GM21723 (cell line): Measurements from ENCODE around the gene BABAM2.
"Not testable (repeated sequence)": the region's sequence is repeated elsewhere in the genome, so short reads cannot be mapped to it uniquely, and the experiment has no call there.

Experiments used
- ATAC-seq: cut with Tn5 transposase; IDR thresholded peaks from one replicate; pipeline ENCODE4 v1.9.1; 2021; ENCODE audit warnings: mild to moderate bottlenecking, moderate library complexity; ENCODE audit not compliant: unreplicated experiment

The BABAM2 gene

GRCh38 chr2:28101123-28101522, 210.6 kb downstream of the BABAM2 start:
- ATAC-seq, result no peak

- ATAC-seq, result no peak
Observed at GRCh38 chr2:28101892-28102291, 211.4 kb downstream of the BABAM2 start.

GRCh38 chr2:28102455-28102874, 211.9 kb downstream of the BABAM2 start:
- no peak for ATAC-seq

DNA sequence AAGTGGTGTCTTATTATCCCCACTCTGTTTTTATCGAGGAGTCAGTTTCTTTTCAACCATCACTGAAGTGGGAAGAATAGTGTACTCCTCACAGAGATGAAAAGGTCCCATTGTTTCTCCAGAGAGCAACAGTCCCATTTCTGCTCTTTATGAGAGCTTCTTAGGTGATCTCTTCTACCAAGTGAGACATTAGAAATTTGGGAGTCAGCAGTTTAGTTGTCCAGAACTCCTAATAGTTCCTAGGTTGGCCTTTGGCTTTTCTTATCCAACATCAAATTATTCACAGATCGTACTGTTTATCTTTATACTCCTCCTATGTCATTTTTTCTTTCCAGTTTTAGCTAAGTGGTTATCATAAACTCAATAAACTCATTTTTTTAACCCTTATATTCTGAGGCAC, 213.1 kb downstream of the BABAM2 start:
- ATAC-seq, result no peak

DNA sequence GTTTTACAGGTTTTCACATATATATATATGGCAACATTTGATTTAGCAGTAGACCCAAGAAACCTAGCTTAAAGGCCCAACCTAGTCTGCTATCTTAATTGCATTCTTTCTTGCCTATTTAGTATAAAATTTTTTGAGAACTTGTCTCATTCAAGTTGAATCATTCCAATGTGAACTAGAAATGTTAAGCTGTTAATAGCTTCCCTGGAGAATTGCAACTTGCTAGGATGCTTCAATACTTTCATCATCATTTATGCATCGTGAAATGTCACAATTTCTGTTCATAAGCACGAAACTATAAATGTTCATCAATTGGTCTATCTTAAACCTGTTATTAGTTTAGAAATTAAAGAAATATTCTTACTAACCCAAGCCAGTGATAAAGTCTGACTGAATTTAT, 217.6 kb downstream of the BABAM2 start:
- no peak for ATAC-seq

- not testable (repeated sequence) for ATAC-seq
Observed at GRCh38 chr2:28113771-28114170, 223.2 kb downstream of the BABAM2 start.

DNA sequence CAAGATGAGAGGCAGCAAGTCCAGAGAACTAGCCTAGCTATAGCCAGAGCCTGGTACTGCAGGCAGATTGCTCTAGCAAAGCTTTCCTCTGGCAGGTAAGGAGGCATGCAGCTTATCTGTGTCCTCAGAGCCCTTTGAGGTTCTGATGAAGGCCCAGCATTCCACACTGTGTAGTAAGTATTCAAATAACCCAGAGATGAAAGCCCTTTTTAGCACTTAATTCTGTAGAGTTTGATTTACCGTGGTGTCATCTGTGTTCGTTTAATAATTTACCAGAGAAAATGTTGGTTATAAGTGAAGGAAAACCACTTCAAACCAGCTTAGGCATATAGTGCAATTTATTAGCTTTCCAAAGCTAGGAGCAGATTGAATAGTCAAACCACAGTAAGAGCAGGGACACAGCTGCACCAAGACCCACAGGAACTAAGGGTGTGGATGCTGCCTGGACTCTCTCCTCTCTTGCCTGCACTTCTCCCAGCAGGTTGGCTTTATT, 226.6 kb downstream of the BABAM2 start:
- no peak for ATAC-seq

DNA sequence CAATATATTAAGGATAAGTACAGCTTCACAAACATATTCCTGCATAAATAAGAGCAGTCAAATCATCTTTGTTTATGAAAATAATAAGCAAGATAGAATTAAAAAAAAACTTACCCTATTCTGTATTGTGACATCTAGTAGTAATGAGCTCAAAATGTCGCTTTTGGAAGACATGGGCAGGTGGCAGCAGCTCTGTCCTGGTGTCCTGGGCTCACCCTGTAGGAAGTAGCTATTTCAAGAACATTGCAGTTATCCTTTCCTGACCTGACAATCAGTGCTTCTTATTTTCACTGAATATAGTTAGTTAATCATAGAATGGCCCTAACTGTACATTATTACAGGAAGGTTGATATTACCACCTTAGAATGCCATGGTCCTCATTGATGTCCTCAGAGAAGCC, 229.1 kb downstream of the BABAM2 start:
- no peak for ATAC-seq

DNA sequence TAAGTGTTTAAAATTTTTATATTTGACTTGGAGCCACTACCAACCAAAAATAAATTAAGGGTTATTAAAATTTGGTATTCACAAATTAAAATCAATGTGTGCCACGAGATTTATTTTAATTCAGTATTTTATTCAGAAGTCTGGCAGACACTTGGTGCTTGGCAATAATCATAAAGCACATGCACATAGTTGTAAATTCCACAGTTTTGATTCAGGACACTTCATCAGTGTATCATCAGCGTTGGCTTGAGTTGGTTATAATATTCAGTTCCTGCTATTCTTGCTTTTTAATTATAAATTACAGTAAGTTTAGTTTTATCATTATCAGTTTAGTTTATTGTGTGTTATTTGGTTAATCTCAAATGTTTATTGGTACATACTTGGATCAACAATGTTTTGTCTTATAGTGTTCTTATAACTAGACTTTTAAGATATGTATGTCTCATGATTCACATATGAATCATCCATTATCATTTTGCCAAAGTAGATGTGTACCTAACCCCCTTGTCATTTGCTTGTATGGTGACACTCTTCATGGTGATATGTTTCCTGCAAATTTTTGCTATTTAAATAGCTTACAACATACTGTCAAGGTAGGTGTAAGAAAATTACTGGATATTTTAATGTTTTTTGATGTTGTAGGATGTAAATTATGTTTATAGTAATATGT, 237.9 kb downstream of the BABAM2 start:
- no peak for ATAC-seq

DNA sequence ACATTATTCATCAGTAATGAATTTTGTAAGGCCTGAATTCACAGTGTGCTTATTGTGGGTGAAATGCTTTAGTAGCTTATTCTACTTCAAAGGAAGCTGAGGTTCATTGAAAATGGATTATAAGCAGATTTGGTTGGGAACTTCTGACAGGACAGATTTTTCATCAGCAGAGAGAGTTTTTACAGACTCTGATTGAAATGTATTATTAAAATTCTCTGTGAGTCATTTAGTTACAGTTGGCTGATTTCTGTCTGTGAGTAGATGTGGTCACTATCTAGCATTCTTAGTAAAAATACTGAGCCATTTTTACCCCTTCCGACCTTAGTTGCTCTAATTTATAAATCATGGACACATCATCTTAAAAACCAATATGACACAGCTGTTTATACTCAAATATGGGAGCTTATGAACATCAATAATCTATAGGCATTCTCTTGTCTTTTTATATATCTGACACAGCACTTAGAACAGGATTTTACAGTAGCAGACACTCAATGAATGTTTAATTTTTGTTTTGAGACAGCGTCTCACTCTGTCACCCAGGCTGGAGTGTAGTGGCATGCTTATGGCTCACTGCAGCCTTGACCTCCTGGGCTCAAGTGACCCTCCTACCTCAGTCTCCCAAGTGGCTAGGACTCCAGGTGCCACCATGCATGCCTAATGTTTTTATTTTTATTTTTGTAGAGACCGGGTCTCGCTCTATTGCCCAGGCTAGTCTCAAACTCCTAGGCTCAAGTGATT, 239.6 kb downstream of the BABAM2 start:
- no peak for ATAC-seq

- no peak for ATAC-seq
Observed at GRCh38 chr2:28133778-28134177, 243.2 kb downstream of the BABAM2 start.

DNA sequence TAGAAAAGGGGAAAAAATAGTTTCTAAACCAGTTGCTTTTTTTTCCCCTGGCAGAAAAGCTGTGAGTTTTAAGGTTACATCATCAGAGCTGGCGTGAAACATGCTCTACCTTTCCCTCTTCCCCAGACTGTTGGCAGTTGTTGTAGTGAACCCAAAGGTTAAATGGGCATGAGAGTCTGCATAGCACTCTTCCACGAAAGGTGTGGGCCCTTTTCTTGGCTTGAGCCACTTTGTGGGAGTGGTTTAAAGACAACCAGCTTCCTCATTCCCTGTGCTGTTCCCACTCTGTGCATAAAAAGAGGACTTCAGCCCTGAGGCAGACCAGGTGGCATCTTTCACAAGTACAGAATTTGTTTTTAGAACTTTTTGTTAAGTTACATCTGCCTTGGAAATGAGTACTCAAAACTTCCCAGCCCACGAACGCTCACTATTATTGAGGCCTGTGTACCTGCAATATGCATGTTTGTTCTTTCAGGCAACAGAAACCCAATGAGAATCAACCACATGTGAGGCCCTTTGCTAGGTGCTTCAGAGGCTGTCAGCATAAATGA, 243.8 kb downstream of the BABAM2 start:
- no peak for ATAC-seq

DNA sequence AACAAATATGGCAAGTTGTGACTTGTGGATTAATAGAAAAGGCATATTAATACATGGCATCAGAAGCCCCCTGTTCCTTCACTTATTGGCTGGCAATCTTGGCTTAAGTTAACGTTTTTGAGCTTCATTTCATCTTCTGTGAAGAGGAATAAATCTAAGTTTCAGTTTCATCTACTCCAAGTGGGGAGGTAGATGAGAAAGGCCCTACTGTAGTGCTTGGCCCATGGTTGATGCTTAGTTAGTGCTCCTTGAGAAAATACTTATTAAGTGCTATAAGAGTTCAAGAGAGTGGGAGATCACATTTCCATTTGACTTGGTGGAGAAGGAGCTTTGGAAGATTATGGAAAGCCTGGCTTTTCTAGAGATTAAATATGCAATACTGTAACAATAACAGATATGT, 244.3 kb downstream of the BABAM2 start:
- no peak for ATAC-seq

GRCh38 chr2:28135324-28135723, 244.8 kb downstream of the BABAM2 start:
- no peak for ATAC-seq

DNA sequence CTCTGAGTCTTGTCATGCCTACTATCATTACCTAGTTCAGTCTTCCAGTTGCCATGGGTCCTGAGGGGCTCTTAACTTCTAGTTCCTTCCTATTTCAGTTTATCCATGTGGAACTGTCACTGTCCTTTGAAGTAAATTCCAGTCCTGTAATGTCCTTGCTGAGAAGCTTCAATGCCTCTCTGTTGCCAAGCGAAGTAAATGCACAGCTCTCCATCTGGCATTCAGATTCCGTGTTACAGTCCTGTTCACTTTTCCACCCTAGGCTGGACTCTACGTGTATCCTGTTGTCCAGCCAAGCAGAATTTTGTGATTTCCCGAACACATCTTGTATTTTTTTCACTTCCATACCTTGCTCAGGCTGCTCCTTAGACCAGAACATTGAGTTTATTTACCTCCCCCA, 245.3 kb downstream of the BABAM2 start:
- ATAC-seq, result no peak

DNA sequence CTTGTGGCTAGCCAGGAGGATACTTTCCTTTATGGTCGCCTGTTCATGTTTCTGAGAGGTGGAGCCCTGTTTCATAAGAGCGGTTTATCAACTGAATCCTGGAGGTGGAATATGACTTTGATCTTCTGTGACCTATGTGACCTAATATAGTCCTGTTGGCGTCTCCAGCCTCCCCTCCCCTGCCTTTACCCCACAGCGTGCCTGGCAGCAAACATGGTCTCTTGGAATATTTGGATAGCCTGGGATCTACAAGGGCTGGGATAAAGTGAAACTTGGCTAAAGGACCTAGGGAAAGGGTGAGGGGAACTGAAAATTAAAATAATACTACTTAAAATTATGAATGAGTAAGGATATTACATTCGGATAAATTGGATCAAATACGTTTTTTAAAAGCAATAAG, 246.0 kb downstream of the BABAM2 start:
- ATAC-seq, result no peak

GRCh38 chr2:28137221-28137620, 246.7 kb downstream of the BABAM2 start:
- no peak for ATAC-seq

DNA sequence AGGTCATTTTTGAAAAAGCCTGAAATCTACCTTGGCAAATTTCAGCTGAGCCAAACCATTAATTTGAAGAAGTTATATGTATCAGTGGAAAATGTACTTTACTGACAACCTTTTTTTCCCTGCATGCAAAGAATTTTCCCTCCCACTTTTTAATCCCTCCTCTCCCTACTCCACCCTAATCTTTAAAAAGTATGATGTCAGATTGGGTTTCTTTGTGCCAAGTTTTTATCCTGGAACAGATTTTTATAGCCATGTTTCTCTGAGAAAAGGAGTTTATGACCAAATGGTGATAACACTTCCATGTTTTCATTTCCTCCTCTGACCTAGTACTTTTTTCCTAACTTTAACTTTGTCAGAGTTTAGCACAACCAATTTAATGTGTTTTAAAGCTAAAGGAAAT, 251.9 kb downstream of the BABAM2 start:
- ATAC-seq, result no peak

GRCh38 chr2:28148000-28148399, 257.5 kb downstream of the BABAM2 start:
- ATAC-seq, result no peak

GRCh38 chr2:28148566-28148965, 258.0 kb downstream of the BABAM2 start:
- ATAC-seq, result no peak

DNA sequence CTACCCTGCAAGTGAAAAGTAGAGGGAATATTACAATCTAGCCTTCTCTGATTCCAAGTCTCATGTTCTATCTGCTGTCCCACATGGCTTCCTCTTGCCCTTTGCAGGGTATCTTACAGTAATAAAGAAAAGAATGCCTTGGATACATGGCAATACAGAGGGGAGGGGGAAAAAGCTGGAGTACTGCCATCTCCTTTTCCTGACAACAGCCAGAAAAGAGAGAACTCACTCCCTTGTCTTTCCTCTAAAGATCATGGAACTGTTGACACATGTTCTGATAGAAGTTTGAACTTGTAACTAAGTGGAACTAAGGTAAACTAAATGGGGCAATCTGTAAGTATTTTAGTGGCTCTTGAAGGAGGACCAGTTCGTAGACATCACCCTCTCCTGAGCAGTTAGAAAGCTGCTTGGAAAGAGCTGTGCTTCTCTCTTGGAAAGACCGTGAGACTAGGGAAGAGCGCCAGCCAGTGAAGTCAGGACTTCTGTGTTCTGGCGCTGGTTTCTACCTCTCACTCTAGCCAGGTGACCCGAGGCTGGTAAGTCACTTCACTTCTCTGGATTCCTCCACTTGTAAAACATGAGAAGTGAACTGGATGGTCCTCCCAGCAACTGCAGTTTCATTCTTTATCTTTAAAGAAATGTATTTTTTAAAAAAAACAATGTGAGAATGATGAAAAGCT, 259.8 kb downstream of the BABAM2 start:
- ATAC-seq, result no peak

DNA sequence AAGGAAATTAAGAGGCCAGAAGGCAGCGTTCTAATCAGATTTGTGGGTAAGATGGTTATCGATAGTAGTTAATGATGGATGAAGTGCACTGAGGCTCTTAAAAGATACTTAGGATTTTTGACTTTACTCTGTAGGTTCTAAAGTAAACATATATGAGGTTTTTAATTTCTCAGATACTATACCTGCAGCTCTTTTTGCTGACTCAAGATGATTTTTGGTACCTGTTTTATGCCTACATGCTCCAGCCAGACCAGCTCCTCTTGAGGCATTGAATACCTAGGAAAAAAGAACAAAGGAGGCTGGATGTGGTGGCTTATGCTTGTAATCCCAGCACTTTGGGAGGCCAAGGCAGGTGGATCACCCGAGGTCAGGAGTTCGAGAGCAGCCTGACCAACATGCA, 260.5 kb downstream of the BABAM2 start:
- no peak for ATAC-seq
